IMR-90 (cell line): Measurements from ENCODE around the gene NFIX. TPM values are rescaled to one million over a fixed set of nuclear protein-coding genes. Genes with fewer than 3 reads are reported as not detected.

Source experiments
- ATAC-seq: fragments of 200-7000 bp; cut with Tn5 transposase; 2 replicates; pipeline ENCODE4 v1.9.1; 2020; ENCODE audit warnings: low read depth, mild to moderate bottlenecking, moderate library complexity
- BruUV-seq: library from RNA; stranded (reverse); fragments of 400-500 nt; replicated peaks from 2 replicates; lab custom pipeline; 2021; lab: Mats Ljungman, UMichigan
- CTCF ChIA-PET: fragments of 300-600 bp; formaldehyde crosslinking; extraction: SDS; loops from one replicate; lab custom pipeline; 2021; ENCODE audit warnings: antibody characterized with exemption; lab: Yijun Ruan, JAX
- POLR2A ChIA-PET: fragments of 300-600 bp; sonication (Branson Sonifier 250); formaldehyde crosslinking; loops from one replicate; lab custom pipeline; 2022; ENCODE audit warnings: antibody characterized with exemption; ENCODE audit not compliant: unreplicated experiment; lab: Charles Lee
- DNase-seq: peaks from one replicate; pipeline ENCODE4 v3.0.0; 2013
- H2AFZ ChIP-seq: replicated peaks from 2 replicates; pipeline ENCODE3; 2013; ENCODE audit warnings: low read length, mild to moderate bottlenecking; ENCODE audit not compliant: poor library complexity
- H2AK5ac ChIP-seq: 2 replicates; pipeline ENCODE4 v1.6.1; 2013; ENCODE audit warnings: low read depth, low read length, inconsistent platforms
- H2AK9ac ChIP-seq: replicated peaks from 2 replicates; pipeline ENCODE3; 2013; ENCODE audit warnings: mild to moderate bottlenecking, low read depth, low read length, moderate library complexity; ENCODE audit not compliant: poor library complexity
- H2BK120ac ChIP-seq: 2 replicates; pipeline ENCODE4 v1.6.1; 2013; ENCODE audit warnings: low read depth, low read length, inconsistent platforms
- H2BK15ac ChIP-seq: 3 replicates; pipeline ENCODE4 v1.6.1; 2013; ENCODE audit warnings: low read depth, low read length, inconsistent platforms
- H2BK20ac ChIP-seq: 2 replicates; pipeline ENCODE4 v1.6.1; 2013; ENCODE audit warnings: low read depth, mild to moderate bottlenecking, inconsistent platforms, low read length, moderate library complexity
- H2BK5ac ChIP-seq: 2 replicates; pipeline ENCODE4 v1.6.1; 2013; ENCODE audit warnings: mild to moderate bottlenecking, low read depth, low read length, inconsistent platforms; ENCODE audit not compliant: poor library complexity, severe bottlenecking
- H3K14ac ChIP-seq: replicated peaks from 2 replicates; pipeline ENCODE4 v1.6.1; 2013; ENCODE audit warnings: low read depth, low read length, inconsistent platforms
- H3K18ac ChIP-seq: 2 replicates; pipeline ENCODE4 v1.6.1; 2013; ENCODE audit warnings: low read depth, low read length, control low read depth
- H3K23ac ChIP-seq: 2 replicates; pipeline ENCODE4 v1.6.1; 2013; ENCODE audit warnings: low read depth, low read length, inconsistent platforms
- H3K27ac ChIP-seq: 2 replicates; pipeline ENCODE4 v1.5.1; 2013; ENCODE audit warnings: mild to moderate bottlenecking, control low read depth, low read length; ENCODE audit not compliant: insufficient read depth
- H3K27me3 ChIP-seq: 2 replicates; pipeline ENCODE4 v1.6.1; 2013; ENCODE audit warnings: low read length; ENCODE audit not compliant: control insufficient read depth, insufficient read depth
- H3K36me3 ChIP-seq: 2 replicates; pipeline ENCODE4 v1.6.1; 2013; ENCODE audit warnings: low read length, mixed read lengths; ENCODE audit not compliant: control insufficient read depth, insufficient read depth
- H3K4ac ChIP-seq: 2 replicates; pipeline ENCODE4 v1.6.1; 2013; ENCODE audit warnings: low read depth, low read length, inconsistent platforms
- H3K4me1 ChIP-seq: 2 replicates; pipeline ENCODE4 v1.6.1; 2013; ENCODE audit warnings: low read length, mixed read lengths; ENCODE audit not compliant: control insufficient read depth, insufficient read depth
- H3K4me2 ChIP-seq: 2 replicates; pipeline ENCODE4 v1.6.1; 2013; ENCODE audit warnings: low read depth, mild to moderate bottlenecking, control low read depth, low read length, moderate library complexity
- H3K4me3 ChIP-seq: 2 replicates; pipeline ENCODE4 v1.5.1; 2013; ENCODE audit warnings: low read depth, mild to moderate bottlenecking, control low read depth, low read length, moderate library complexity; ENCODE audit not compliant: insufficient read depth
- H3K56ac ChIP-seq: 2 replicates; pipeline ENCODE4 v1.6.1; 2013; ENCODE audit warnings: low read length, inconsistent platforms; ENCODE audit not compliant: insufficient read depth; ENCODE audit errors: extremely low read depth
- H3K79me1 ChIP-seq, 2 experiments: 2 replicates each; pipeline ENCODE4 v1.6.1; 2013; ENCODE audit warnings: low read length in 2 of 2, inconsistent platforms in 1 of 2, low read depth in 1 of 2
- H3K9ac ChIP-seq: 2 replicates; pipeline ENCODE4 v1.6.1; 2013; ENCODE audit warnings: low read depth, low read length, control low read depth
- H3K9me1 ChIP-seq: 2 replicates; pipeline ENCODE4 v1.6.1; 2013; ENCODE audit warnings: low read length, inconsistent platforms; ENCODE audit not compliant: insufficient read depth
- H3K9me3 ChIP-seq: 2 replicates; pipeline ENCODE4 v1.6.1; 2013; ENCODE audit warnings: low read length; ENCODE audit not compliant: control insufficient read depth, insufficient read depth
- H4K20me1 ChIP-seq: 2 replicates; pipeline ENCODE4 v1.6.1; 2013; ENCODE audit warnings: low read length, inconsistent platforms; ENCODE audit not compliant: insufficient read depth
- H4K5ac ChIP-seq: 2 replicates; pipeline ENCODE4 v1.6.1; 2013; ENCODE audit warnings: mild to moderate bottlenecking, low read depth, low read length, control low read depth
- H4K8ac ChIP-seq, 2 experiments: 2 replicates each; pipeline ENCODE4 v1.6.1; 2013; ENCODE audit warnings: low read depth in 2 of 2, low read length in 2 of 2, control low read depth in 1 of 2, inconsistent platforms in 1 of 2
- H4K91ac ChIP-seq: 2 replicates; pipeline ENCODE4 v1.6.1; 2013; ENCODE audit warnings: low read depth, low read length, inconsistent platforms; ENCODE audit not compliant: insufficient read depth
- BHLHE40 ChIP-seq: fragments of 150-350 bp; IDR thresholded peaks from 2 replicates; pipeline ENCODE4 v1.6.1; 2016; ENCODE audit warnings: mild to moderate bottlenecking, low read depth, low read length
- CHD1 ChIP-seq: IDR thresholded peaks from 2 replicates; pipeline ENCODE4 v1.6.1; 2012; ENCODE audit warnings: low read depth, low read length, improper control_type of control experiment
- WGBS, 2 experiments: methylation state at CpG; one replicate each; pipeline versions ENCODE4 v1.1.5 to v1.1.7; 2013; ENCODE audit warnings: missing lambda C conversion rate in 2 of 2; ENCODE audit not compliant: insufficient read length in 1 of 2; ENCODE audit errors: extremely low coverage in 2 of 2; 5-methylcytosine and 5-hydroxymethylcytosine counted together
- dilution Hi-C: fragments of 300-500 bp; cut with HindIII; formaldehyde crosslinking; loops from one replicate; pipeline ENCODE4 v1.14.3; 2018; ENCODE audit warnings: low sequenced_read_pairs; ENCODE audit not compliant: unreplicated experiment
- in situ Hi-C: fragments of 300-500 bp; cut with MboI; formaldehyde crosslinking; loops from 3 replicates; pipeline ENCODE4 v1.14.3; 2019; ENCODE audit warnings: low sequenced_read_pairs, inconsistent platforms, mixed read lengths
- intact Hi-C: fragments of 100-400 bp; cut with micrococcal nuclease; formaldehyde crosslinking; loops from 2 replicates; pipeline ENCODE4 v1.10.0; 2022
- polyA plus RNA-seq, 3 experiments: library from polyadenylated mRNA; depleted of rRNA; stranded (reverse); fragments of >200 nt; gene quantifications; 2 replicates each; pipeline ENCODE4 v1.2.3, GENCODE V29; 2012; ENCODE audit warnings: low replicate concordance in 1 of 3
- total RNA-seq: library from RNA; depleted of rRNA; stranded (reverse); fragments of >200 nt; gene quantifications from 2 replicates; pipeline ENCODE4 v1.2.3, GENCODE V29; 2012

Gene NFIX
- total and polyA plus RNA-seq, 2 of the 4 experiments (the other 2 are of a cell fraction), result 10.2 to 47.7 TPM

DNA sequence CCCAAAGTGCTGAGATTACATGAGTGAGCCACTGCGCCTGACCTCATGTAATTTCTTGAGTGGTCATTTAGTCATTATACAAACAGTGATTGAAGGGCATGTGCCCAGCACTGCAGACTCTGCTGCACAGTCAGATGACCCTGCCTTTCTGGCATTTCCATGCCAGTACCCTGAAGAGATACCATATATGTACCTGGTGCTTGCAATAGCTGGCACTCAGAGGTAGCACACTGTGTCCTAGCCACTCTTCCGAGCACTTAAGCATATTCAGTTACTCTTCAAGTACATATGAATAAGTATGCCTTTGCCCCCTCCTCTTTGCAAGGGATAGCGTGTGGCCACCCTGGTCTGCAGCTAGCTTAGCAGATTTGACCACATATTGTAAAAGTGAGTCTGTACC, 139.4 kb downstream of the NFIX start:
- Histone ChIP-seq H3K4me3 (no peak overlapping the region), H2BK20ac (no peak overlapping the region), H3K79me1 (peaks cover 23 to 89% of the 10 kb centered on the region in 2 experiments; a peak in 3 of 4 replicates), H4K91ac (no peak overlapping the region), H3K27me3 (no peaks in the 10 kb centered on the region), H3K23ac (no peak overlapping the region), H3K27ac (no peak overlapping the region), H2AFZ (no peak overlapping the region), H2AK5ac (no peak overlapping the region), H2BK120ac (no peak overlapping the region), H2BK15ac (no peak overlapping the region), H3K4ac (no peak overlapping the region), H2AK9ac (no peak overlapping the region), H4K8ac (no peak overlapping the region), H3K14ac (no peak overlapping the region), H3K9ac (no peak overlapping the region), H3K18ac (no peak overlapping the region), H3K4me1 (peaks cover 16% of the 10 kb centered on the region), H3K4me2 (no peak overlapping the region), H3K9me3 (no peaks in the 10 kb centered on the region), H3K56ac (no peak overlapping the region), H4K20me1 (peaks cover 69% of the 10 kb centered on the region), H3K9me1 (peaks cover 22% of the 10 kb centered on the region), H3K36me3 (peaks cover 42% of the 10 kb centered on the region), H2BK5ac (no peak overlapping the region), H4K5ac (no peak overlapping the region)
- ChIA-PET CTCF (no interaction called here), POLR2A (no interaction called here)
- BruUV-seq, result no TSS peak
- no peak for TF ChIP-seq CHD1
- no peak for TF ChIP-seq BHLHE40
- dilution Hi-C loops (no loop called here), in situ Hi-C loops (no loop called here), intact Hi-C loops (no loop called here)
- DNase-seq, result no peak
- no peak for ATAC-seq
- WGBS, 2 experiments, result no CpG with 5 or more reads among the region's 3 CpGs
